ENCODE data around the gene XIRP1.

The XIRP1 gene

GRCh38 chr3:39134305-39134704 lies 58.1 kb downstream of the XIRP1 start:
- no peak for TF ChIP-seq POLR2A (IDR thresholded peaks at IDR 0.05; ENCODE audit: low read length)
- no peak for TF ChIP-seq GATA1 (IDR thresholded peaks at IDR 0.05; ENCODE audit: low read depth, low read length)
- no peak for DNase-seq

GRCh38 chr3:39133822-39134221 lies 58.6 kb downstream of the XIRP1 start:
- no peak for TF ChIP-seq POLR2A (IDR thresholded peaks at IDR 0.05; ENCODE audit: low read length)
- no peak for TF ChIP-seq GATA1 (IDR thresholded peaks at IDR 0.05; ENCODE audit: low read depth, low read length)
- DNase-seq = no peak

Data from erythroblast (primary cell).